K562 (cell line): Measurements from ENCODE around the gene HSD3B7. TPM values are rescaled to one million over a fixed set of nuclear protein-coding genes. Genes with fewer than 3 reads are reported as not detected.
A peak's percentile ranks its signal among the peaks of the same experiment; 100 is the strongest.

ENCODE experiments used
- ATAC-seq: fragments of 200-7000 bp; cut with Tn5 transposase; 3 replicates; pipeline ENCODE4 v1.9.1; 2020; ENCODE audit warnings: moderate library complexity
- BruUV-seq: library from RNA; stranded (reverse); fragments of 400-500 nt; replicated peaks from 2 replicates; lab custom pipeline; 2021; lab: Mats Ljungman, UMichigan
- CTCF ChIA-PET: fragments of 300-600 bp; formaldehyde crosslinking; extraction: SDS; loops from one replicate; lab custom pipeline; 2021; ENCODE audit warnings: low intra/inter-chr PET ratio; lab: Yijun Ruan, JAX
- POLR2A ChIA-PET: fragments of 300-600, 350-650 bp; sonication (Branson Sonifier 250); formaldehyde crosslinking; extraction: SDS; loops from one replicate; lab custom pipeline; 2021; ENCODE audit warnings: antibody characterized with exemption, inconsistent platforms; lab: Yijun Ruan, JAX
- DNase-seq, 4 experiments: peaks; one replicate each; pipeline versions ENCODE4 v3.0.0 to v3.0.0-alpha.2; 2011 to 2018; ENCODE audit warnings: low spot score in 3 of 4, mixed read lengths in 3 of 4; ENCODE audit errors: extremely low read depth in 1 of 4
- FAIRE-seq: peaks from 2 replicates; lab custom pipeline; 2011; peaks lifted over from hg19 to GRCh38; lab: Jason Lieb, UNC
- H2AFZ ChIP-seq: 2 replicates; pipeline ENCODE4 v1.6.0; 2011; ENCODE audit warnings: low read depth, low read length, control low read depth, inconsistent platforms
- H3K27ac ChIP-seq: fragments of 200-600 bp; 3 replicates; pipeline ENCODE4 v1.8.0; 2011; ENCODE audit warnings: low read depth, mild to moderate bottlenecking, control low read depth, inconsistent platforms, low read length, moderate library complexity, mixed read lengths; ENCODE audit errors: extremely low read depth
- H3K27me3 ChIP-seq, 2 experiments: fragments of 300-600 bp in 1 of 2; 2 replicates in 1 of 2; 3 replicates in 1 of 2; pipeline versions ENCODE4 v1.6.0 to v1.8.0; 2011; ENCODE audit warnings: inconsistent platforms in 2 of 2, low read length in 2 of 2, mild to moderate bottlenecking in 1 of 2, mixed read lengths in 1 of 2, moderate library complexity in 1 of 2; ENCODE audit not compliant: control insufficient read depth in 2 of 2, insufficient read depth in 2 of 2
- H3K36me3 ChIP-seq: fragments of 300-600 bp; 3 replicates; pipeline ENCODE4 v1.8.0; 2011; ENCODE audit warnings: mild to moderate bottlenecking, low read length, inconsistent platforms; ENCODE audit not compliant: control insufficient read depth, insufficient read depth
- H3K4me1 ChIP-seq, 2 experiments: fragments of 200-600 bp in 1 of 2; replicated peaks in 1 of 2; 2 replicates in 1 of 2; 3 replicates in 1 of 2; pipeline versions ENCODE4 v1.5.1 to v1.8.0; 2011; ENCODE audit warnings: inconsistent platforms in 2 of 2, low read length in 2 of 2, mild to moderate bottlenecking in 1 of 2, mixed read lengths in 1 of 2, moderate library complexity in 1 of 2; ENCODE audit not compliant: control insufficient read depth in 2 of 2, insufficient read depth in 2 of 2
- H3K4me2 ChIP-seq: 2 replicates; pipeline ENCODE4 v1.6.1; 2011; ENCODE audit warnings: low read length, control low read depth, inconsistent platforms, mixed read lengths; ENCODE audit not compliant: insufficient read depth
- H3K4me3 ChIP-seq: fragments of 200-600 bp; sonication (generic), shearing (Covaris generic); 2 replicates; pipeline ENCODE4 v1.5.1; 2016; ENCODE audit warnings: control low read depth, inconsistent platforms
- H3K79me2 ChIP-seq: fragments of 200-600 bp; 3 replicates; pipeline ENCODE4 v1.8.0; 2011; ENCODE audit warnings: low read length, inconsistent platforms; ENCODE audit not compliant: control insufficient read depth, insufficient read depth
- H3K9ac ChIP-seq, 2 experiments: 2 replicates each; pipeline versions ENCODE4 v1.6.0 to v1.6.1; 2011; ENCODE audit warnings: low read depth in 2 of 2, low read length in 2 of 2, control low read depth in 1 of 2, inconsistent platforms in 1 of 2, mild to moderate bottlenecking in 1 of 2, mixed read lengths in 1 of 2; ENCODE audit not compliant: insufficient read depth in 1 of 2
- H3K9me1 ChIP-seq: one replicate; pipeline ENCODE4 v1.6.0; 2011; ENCODE audit warnings: inconsistent platforms, mild to moderate bottlenecking, low read length, moderate library complexity; ENCODE audit not compliant: control insufficient read depth, insufficient read depth
- H3K9me3 ChIP-seq: replicated peaks from 2 replicates; pipeline ENCODE4 v1.5.1; 2011; ENCODE audit warnings: low read depth, low read length, inconsistent platforms; ENCODE audit not compliant: control insufficient read depth, insufficient read depth
- H4K20me1 ChIP-seq: replicated peaks from 2 replicates; pipeline ENCODE4 v1.6.1; 2011; ENCODE audit warnings: low read length, inconsistent platforms, mixed read lengths; ENCODE audit not compliant: control insufficient read depth, insufficient read depth
- FOSL1 ChIP-seq: fragments of 200-800 bp; sonication (Bioruptor generic); conservative IDR thresholded peaks from 2 replicates; pipeline ENCODE4 v1.6.1; 2016; ENCODE audit warnings: missing genetic modification characterization, missing compliant biosample characterization
- NFATC3 ChIP-seq: fragments of 450-650 bp; IDR thresholded peaks from 2 replicates; pipeline ENCODE4 v1.6.1; 2017; ENCODE audit warnings: mild to moderate bottlenecking
- WGBS: fragments of 100-300 bp; shearing (Covaris generic); methylation state at CpG from one replicate; pipeline ENCODE4 v1.1.6; 2016; ENCODE audit warnings: low coverage, mixed read lengths; ENCODE audit not compliant: insufficient coverage; ENCODE audit errors: missing lambda C conversion rate; 5-methylcytosine and 5-hydroxymethylcytosine counted together
- in situ Hi-C: fragments of 300-500 bp; cut with MboI; formaldehyde crosslinking; loops from 4 replicates; pipeline ENCODE4 v1.15.0; 2018; ENCODE audit warnings: inconsistent platforms, mixed read lengths
- intact Hi-C: fragments of 100-400 bp; cut with micrococcal nuclease; formaldehyde crosslinking; loops from 2 replicates; pipeline ENCODE4 v1.14.2; 2022
- polyA plus RNA-seq, 8 experiments: library from polyadenylated mRNA; depleted of rRNA in 4 of 8; stranded (reverse) in 5 of 8; unstranded in 3 of 8; fragments of >200 nt; fragmentation: Nextera tagmentation in 2 of 8; fragmentation: Illumina TruSeq in 1 of 8; extraction: Ambion mirVana in 2 of 8; extraction: Trizol in 1 of 8; gene quantifications; 2 replicates each; pipeline versions ENCODE4 v1.2.1 to v1.2.3, GENCODE V29; 2011 to 2014; ENCODE audit warnings: inconsistent platforms in 1 of 8, missing spikeins in 1 of 8
- total RNA-seq, 7 experiments: library from RNA; depleted of rRNA in 6 of 7; stranded (reverse); fragments of >200 nt in 6 of 7; fragmentation: Illumina TruSeq in 2 of 7; extraction: Trizol in 2 of 7; gene quantifications; 2 replicates each; pipeline versions ENCODE4 v1.2.1 to v1.2.3, GENCODE V29; 2011 to 2021; ENCODE audit warnings: low replicate concordance in 1 of 7

The HSD3B7 gene
- total and polyA plus RNA-seq, 9 of the 15 experiments (the other 6 are each of a cell fraction or from before 2014, with no cell fraction given), result 5.4 to 49.1 (median 23.0) TPM

- FAIRE-seq (no peak), DNase-seq (no peak), ATAC-seq (no peak)
- Histone ChIP-seq H3K4me1 (peaks cover 7 to 68% of the 10 kb centered on the region in 2 experiments; a peak in 4 of 5 replicates), H3K9me1 (peaks cover 2% of the 10 kb centered on the region), H3K4me2 (peak overlapping the region; percentile 80), H3K27ac (peak overlapping the region; percentile 11; the same call in 1 of the 3 replicates), H3K4me3 (0 out of 2 replicates have a peak overlapping the region, but pooled peaks have one; percentile 44), H2AFZ (peak overlapping the region; percentile 89; the same call in 1 of the 2 replicates), H3K9ac (peak overlapping the region; percentile 61 to 94), H3K79me2 (peaks cover 15% of the 10 kb centered on the region), H4K20me1 (no peaks in the 10 kb centered on the region; the same call in none of the 2 replicates), H3K36me3 (peaks cover 51% of the 10 kb centered on the region; the same call in 2 of the 3 replicates), H3K9me3 (no peaks in the 10 kb centered on the region), H3K27me3 (no peaks in the 10 kb centered on the region)
- BruUV-seq, result no TSS peak
- intact Hi-C loops (loop anchor here (10.0 kb wide), 2 partner anchors 158 to 308 kb away; no protein-coding TSS in a partner anchor), in situ Hi-C loops (loop anchor here (10.0 to 25.0 kb wide), 2 partner anchors 308 to 451 kb away; partner anchors contain the start of genes COX6A2 and ZNF843)
- no peak for TF ChIP-seq NFATC3
- TF ChIP-seq FOSL1 (tag), result 0 out of 2 replicates have a peak, but pooled peaks have one; percentile 4
- ChIA-PET CTCF (interaction anchor here (0.6 to 2.1 kb wide), 4 partner anchors 56 to 882 kb away, joined by 3 to 15 read pairs (median 10); no protein-coding TSS in a partner anchor), POLR2A (interaction anchor here (0.6 to 5.7 kb wide), 9 partner anchors 11 to 880 kb away, joined by 3 to 32 read pairs (median 3); partner anchors contain the start of genes FUS, PHKG2 and SETD1A)
- 84% methylated on average over 24 of the region's 29 CpGs for WGBS
Measured at GRCh38 chr16:30986129-30986991, 1.4 kb downstream of the HSD3B7 start.
